Activated CD4-positive, CD25-positive, alpha-beta regulatory T cell treated with anti-CD3 and anti-CD28 coated beads, Interleukin-2, amount 50 U/mL, for 72 hours (primary cell): ENCODE data around the gene CCNJL.
"Not testable (repeated sequence)": the region's sequence is repeated elsewhere in the genome, so short reads cannot be mapped to it uniquely, and the experiment has no call there.

Experiments used
- DNase-seq: peaks from one replicate; pipeline ENCODE4 v3.0.0; 2021

The CCNJL gene, protein sequence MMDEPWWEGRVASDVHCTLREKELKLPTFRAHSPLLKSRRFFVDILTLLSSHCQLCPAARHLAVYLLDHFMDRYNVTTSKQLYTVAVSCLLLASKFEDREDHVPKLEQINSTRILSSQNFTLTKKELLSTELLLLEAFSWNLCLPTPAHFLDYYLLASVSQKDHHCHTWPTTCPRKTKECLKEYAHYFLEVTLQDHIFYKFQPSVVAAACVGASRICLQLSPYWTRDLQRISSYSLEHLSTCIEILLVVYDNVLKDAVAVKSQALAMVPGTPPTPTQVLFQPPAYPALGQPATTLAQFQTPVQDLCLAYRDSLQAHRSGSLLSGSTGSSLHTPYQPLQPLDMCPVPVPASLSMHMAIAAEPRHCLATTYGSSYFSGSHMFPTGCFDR

DNA sequence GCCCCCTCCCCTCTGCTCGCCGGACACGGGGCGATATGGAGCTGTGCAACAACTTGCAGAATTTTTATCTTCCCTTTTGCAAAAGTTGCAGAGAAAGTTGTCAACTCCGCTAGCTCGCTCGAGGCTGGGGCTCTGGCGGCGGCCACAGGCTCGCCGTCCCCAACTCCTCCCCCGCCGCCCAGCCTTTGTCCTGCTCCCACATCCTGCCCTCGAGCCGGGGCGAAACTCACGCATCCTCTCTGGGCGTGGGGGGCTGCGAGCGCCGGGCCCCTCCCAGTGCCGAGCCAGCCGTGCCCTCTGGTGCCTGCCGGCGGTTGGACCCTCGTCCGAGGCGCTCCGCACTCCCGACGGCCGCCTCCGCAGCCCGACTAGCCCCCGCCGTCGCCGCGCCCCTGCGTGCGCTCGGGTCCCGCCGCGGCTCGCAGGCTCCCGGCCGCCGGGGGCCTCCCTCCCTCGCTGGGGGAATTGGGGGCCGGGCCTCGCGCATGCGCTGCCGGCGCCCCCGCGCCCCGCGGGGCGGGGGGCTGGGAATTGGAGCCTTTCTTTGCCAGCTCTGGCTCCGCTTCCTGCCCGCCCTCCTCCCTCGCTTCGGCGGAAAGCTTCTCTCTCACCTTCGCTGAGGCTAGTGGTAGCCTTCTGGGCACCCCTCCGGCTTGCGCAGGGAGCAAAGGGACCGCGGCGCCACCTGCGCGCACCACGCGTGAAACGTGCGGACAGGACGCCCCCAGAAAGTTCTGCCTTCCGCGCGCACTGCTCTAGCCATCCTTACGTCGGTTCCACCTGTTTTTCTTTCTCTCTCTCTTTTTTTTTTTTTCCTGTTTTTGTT, at the start of gene CCNJL:
Gene CCNJL (minus strand): TSS at position 431 of the 826 bp plus-strand sequence. CDS start 641 bp downstream, outside the sequence.
- no peak for DNase-seq

DNA sequence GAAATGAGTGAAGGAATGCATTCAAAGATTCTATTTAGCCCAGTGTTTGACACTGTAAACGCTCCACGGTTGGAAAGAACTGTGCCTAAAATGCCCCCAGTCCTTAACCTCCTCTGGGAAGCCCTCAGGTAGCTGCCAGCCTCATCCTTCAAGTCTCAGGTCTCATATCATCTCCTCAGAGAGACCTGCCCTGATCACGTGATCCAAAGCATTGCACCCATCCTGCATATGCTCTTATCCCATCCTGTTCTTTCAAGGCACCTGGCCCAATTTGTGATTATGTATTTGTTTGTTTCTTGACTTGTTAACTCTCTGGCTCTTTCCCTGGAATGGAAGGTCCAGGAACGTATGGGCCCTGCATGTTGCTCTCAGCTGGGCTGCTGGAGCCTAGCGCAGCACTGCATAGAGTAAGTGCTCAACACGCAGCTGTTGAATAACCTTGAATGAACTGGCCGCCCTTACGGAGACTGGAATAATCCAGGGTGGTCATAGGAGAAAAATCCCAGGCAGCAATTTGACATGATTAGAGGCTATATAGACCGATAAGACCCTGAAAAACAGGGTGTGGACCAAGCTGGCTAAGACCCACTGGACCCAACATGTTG, 49.4 kb upstream of the CCNJL start:
- no peak for DNase-seq

DNA sequence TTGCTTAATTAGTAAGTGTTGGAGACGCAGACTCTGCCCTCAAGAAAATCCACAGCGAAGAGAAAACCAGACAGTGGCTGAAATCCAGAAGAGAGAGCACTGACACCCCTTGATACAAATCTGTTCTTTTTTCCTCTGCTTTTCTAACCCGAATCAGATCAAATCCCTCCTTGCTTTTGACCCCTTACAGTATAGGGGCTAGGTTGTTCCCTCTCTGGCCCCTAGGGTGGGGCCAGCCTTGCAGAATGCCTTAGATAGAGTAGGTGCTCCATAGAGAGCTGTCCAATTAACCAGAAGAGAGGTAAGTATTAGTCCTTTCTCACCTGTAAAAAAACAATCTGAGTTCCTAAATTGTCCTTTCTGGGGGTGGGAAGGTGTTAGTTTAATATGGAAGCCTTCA, 47.9 kb upstream of the CCNJL start:
- DNase-seq, result no peak

DNA sequence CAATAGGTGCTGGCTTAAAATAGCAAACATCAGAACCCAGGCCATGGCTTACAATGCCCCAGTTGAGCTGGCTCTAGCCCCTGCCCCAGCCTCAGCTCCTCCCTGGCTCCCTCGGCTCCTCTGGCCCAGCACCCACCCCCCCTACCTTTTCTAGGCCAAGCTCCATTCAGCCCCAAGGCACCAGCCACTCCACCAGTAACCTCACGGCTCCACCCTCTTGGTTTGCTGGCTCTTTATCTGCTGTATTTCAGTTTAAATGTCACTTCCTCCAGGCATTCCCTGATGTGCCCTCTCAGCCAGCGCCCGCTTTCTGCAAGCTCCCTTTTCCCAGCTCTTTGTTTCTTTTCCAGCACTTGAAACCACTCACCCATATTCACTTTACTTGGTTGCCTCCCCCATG, 47.5 kb upstream of the CCNJL start:
- DNase-seq, result no peak

DNA sequence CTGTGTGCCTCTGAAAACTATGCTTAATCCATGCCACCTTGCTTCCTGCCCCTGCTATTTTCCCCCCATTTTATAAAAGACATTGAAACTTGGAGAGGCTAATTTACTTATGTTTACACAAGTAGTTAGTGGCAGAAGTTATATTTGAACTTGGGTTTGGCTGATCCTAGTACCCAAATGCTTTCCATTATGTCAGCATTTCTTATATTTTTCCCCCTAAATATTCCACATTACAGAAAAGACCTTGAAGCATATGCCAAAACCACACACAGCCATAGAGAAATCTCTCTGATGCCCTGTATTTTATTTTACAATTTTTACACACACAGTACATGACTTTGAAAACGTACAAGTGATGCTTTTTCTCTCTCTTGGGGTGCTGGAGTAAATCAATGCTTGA, 46.9 kb upstream of the CCNJL start:
- no peak for DNase-seq

DNA sequence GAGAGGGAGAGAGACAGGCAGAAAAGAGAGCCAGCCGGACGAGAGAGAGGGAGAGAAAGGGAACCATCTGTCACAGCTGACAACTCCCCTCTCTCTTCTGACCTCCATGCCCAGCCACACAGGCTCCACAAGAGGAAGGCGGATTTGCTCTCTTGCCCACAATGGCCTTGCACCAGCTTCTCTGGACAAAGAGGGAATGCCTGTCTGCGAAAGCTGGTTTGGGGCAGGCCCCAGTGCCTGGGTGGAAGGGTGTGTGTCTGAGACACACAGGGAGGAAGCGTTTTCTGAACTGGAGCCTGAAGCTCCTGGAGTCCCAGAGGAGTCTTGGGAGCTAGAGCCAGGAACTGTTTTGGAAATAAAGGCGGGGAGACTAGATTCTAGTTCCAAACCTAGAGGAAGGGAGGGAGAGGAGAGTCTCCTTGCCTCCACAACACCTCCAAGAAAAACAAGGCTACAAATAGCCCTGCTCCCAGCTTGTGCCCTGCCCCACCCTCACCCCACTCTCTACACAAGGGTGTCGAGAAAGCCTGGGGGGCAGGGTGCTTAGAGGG, 45.6 kb upstream of the CCNJL start:
- no peak for DNase-seq

DNA sequence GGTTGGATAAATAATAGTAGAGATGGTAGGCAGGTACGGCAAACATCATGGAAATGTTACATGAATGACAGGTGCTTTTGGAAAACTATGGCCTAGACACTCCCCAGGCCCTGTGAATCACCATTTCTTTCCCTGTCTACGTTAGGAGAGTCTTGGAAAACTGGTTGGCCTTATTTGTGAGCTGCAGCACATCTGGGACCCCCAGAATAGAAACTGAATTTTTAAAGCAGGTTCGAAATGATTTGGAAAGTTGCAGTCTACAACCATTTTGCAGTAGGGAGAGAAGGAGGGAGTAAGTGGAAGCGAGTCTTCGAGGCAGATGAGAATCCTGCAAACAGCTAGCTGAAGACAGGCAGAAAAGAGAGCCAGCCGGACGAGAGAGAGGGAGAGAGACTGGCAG, 45.0 kb upstream of the CCNJL start:
- DNase-seq, result no peak

DNA sequence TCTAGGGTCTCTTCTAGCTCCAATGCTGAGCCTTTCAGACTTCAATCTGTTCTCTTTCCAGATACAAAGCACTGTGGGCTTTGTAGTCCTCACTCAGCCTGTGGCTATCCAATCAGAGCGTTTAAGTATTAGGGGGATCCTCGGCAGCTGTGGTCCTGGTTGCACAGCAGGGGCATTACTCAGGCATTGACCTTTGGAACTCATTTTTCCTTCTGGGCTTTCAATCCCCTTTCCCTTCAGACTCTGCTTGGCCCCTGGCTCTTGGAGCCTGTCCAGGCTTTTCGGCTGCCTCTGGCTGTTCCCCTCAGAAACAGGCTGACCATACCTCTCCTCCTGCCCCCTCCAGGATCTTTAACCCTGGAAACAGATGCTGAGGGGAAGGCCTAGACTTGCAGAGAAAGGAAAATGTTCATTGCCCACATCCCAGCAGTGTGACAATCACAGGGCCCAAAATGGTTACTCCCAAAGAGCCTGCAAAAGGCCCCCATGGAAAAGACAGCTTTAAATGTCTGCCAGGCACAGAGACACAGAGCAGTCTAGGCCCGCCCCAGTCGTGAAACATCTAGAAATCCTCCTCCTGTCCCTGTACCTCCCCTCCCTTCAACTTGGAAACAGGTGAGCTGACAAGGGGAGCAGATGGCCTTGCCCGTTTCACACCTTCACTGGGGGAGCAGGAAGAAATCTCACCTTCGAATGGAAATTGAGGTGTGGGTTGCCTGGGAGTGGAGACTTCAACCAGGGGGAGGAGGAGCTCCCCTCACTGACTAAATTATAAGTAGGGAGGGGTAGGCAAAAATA, 44.4 kb upstream of the CCNJL start:
- DNase-seq, result no peak

DNA sequence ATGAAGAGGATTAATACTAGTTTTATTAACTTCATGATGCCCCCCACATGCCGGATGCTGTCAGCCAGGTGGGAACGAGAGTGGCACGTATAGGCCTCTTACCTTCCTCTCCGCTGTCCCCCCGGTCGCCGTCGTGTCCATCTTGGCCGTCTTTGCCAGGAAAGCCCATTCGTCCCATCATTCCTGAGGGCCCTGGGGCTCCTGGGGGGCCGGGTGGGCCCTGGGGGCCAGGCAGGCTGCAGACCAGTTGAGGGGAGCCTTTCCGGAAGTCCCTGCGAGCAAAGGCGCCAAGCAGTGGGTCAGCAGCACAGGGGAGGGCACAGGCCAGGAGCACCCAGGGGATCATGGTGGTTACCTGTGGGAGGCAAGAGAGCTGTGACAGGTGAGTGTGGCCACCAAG, 42.3 kb upstream of the CCNJL start:
- DNase-seq, result no peak

DNA sequence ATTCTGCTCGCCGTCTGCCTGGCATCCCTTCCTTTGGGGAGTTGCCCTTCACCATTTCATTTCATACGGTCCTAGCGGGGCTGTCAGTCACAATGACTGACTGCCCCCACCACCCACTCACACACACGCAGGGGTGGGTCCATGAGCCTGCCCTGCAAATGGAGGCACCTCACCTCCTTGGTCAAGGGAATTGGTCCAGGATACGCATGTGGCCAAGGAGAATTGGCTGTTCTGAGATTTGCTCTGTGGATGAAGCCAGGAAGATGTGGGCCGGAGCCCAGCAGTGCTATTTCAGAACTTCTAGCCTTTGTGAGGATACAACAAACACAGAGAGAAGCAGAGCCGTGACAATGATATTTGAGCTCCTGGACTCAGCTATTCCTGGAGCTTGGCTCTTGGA, 41.0 kb upstream of the CCNJL start:
- DNase-seq, result no peak

DNA sequence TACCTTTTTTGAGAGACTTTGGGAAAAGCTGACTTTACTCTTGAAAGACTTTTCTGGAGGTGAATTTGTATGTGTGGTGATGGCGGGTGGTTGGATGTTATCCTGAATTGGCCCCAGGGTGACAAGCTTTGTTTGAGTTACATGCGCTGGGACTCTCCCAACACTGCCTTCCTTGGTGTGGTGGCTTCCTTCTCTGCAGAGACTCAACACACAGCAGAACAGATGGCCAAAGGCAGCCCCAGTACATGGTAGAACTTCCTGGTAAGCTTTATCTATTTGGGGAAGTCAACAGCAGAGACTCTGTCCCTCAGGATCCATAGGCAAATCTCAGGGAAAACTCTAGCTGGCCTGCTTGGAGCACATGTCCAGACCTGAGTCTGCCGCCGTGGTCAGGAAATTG, 39.9 kb upstream of the CCNJL start:
- DNase-seq, result no peak

DNA sequence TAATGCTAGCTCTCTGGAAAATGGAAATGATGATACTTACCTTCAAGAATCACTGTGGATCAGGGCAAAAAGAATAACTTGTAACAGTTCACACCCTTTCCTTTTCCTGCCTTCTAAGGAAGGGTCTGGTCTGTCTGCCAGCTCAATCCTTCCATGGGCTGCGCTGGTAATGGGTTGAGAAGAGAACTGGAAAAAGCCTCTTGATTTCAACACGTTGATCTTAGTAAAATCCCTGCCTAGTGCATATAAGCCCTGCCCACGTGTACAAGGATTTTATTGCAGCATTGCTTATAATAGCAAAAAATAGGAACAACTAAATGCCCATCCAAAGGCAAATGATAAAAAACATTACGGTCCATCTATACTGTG, 37.6 kb upstream of the CCNJL start:
- no peak for DNase-seq

DNA sequence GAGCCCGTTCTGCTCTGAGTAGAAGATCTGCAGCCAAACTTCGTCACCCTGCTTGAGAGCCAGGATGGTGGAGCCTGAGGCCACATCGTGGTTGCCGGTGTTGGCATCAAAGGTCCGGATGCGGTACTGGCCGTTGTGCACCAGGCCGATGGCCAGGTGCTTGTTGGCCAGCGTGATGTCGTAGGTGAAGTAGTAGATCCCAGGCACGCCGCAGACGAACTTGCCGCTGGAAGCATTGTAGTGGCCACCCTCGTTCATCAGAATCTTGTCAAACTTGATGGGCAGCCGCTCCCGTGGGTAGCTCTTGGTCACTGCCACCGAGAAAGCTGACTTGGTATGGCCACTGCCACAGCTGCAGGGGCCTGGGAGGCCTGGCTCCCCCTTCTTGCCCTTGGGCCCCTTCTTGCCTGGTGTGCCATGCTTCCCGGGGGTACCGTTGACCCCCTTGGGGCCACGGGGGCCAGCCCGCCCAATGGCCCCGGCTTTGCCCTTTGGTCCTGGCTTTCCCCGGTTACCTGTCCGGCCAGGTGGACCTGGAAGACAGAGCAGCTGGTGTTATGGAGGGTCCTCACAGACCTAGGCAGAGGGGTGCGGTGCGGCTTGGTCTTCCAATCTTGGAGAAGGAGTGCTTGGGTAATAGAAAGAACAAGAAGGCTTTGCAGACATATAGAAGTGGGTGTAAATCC, 37.0 kb upstream of the CCNJL start:
- DNase-seq, result no peak

DNA sequence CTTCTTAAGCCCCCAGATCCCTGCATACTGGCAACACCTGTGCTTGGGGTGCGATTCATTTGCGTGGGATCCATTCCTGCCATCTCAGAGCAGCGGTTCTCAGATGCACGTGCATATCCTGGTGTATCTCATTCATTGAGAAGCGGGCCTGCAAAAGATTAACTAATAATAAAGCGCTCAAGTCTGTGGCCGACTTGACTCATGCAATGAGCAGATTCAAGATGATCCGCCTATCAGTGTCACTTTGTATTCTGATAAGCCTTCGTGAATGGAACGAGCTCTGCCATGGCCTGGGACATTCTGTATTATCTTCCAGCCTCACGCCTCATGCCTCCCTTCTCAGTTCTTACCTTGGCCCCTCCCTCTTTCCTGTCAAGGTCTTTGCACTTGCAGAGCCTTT, 35.7 kb upstream of the CCNJL start:
- no peak for DNase-seq

DNA sequence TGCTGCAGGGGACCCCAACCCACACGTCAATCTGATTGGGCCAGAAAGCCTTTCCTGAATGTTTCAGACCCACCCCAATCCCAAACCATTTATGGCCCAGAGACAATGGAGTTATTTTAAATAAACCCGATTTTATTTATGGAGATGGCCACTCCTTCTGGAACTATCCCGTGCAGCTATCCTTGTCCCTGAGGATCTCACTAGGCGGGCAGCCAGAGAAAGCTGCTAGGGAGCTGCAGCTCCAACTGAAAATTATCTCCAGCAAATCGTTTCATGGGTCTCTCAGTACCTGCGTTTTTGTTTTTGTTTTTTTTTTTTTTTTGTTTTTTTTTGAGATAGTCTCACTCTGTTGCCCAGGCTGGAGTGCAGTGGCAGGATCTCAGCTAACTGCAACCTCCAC, 35.1 kb upstream of the CCNJL start:
- DNase-seq, result no peak

DNA sequence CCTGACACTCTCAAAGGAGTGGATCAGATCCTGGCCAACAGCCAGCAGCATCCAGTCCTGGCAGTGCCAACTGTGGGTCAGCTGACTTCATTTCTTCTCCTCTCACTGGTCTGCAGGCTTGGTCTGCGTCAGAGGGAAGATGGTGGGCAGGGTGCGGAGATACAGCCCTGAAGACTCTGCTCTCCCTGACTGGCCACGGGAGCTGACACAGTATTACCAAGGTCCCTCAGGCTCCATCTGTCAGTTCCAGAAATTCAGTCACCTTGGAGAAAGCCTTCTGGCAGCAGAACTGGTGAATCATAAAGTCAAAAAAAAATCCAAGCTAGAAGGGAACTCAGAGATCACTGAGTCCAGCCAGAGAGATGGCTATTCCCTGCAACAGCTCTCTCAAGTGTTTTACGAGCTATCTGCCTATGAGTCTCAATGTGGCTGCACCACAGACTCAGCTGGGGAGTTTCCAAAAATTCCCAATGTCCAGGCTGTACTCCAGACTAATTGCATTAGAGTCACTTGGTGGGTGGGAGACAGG, 30.1 kb upstream of the CCNJL start:
- DNase-seq, result no peak

DNA sequence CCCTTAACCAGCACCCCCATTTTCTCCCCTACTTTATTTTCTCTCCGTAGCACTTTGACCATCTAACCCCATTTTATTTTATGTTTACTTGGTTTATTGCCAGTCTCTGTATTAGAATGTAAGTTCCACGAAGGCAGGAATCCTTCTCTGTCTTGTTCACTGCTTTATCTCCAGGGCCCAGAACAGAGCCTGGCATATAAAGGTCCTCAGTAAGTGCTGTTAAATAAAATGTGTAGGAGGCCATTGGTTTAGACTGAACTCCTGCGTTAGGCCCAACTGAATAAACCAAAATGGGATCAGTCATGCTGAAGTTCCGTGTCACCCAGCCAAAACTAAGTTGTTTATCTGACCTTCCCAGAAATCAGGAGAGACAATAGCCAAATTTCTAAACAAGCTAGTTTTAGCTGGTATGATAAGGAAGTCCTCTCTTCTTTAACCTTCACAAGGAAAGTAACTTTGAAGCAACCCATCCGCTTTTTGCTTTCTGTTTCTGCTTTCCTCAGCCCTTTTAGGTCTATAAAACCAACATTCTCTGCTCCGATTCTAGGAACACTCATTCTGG, 29.0 kb upstream of the CCNJL start:
- DNase-seq, result no peak

DNA sequence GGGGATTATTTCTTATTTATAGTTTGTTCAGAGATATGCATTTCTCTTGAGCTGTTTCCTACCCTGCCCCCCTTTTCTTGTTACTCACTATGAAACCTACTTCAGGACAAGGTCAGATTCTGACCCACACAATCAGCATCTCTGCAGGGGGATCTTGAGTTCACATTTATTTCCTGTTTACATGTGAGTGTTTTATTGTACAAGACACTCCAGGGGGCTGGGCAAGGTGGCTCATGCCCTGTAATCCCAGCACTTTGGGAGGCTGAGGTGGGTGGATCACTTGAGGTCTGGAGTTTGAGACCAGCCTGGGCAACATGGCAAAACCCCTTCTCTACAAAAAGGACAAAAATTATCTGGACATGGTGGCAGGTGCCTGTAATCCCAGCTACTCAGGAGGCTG, 28.1 kb upstream of the CCNJL start:
- not testable (repeated sequence) for DNase-seq

DNA sequence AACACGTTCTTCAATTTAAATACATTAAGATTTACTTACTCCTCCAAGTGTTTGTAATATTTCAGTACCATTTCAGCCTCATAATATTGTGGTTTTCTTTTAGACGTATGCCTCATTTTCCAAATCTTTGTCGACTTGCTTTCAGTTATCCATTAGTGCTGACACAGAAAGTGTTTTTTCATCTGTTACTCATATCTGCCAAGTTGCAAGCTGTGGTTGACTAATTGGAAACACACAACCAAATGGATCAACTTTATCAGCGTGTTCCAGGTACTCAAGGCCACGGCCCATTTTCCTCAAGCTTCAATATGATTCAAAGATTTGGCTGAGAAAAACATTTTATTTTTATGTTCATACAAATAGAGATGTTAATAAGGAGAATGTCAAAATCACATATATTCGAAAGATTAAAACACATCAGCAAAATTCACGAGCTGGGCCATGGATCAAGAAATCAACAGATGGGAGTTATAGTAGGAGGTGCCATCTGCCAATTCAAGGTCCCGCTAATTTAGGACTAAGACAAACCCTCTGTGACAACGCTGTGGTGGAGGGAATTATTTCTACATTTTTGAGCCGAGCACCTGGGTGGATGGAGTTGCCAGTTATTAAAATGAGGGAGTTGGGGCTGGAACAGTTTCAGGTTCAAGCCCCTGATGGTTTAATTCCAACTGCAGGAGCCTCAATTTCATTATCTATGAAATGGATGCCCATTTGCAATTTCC, 27.2 kb upstream of the CCNJL start:
- no peak for DNase-seq

DNA sequence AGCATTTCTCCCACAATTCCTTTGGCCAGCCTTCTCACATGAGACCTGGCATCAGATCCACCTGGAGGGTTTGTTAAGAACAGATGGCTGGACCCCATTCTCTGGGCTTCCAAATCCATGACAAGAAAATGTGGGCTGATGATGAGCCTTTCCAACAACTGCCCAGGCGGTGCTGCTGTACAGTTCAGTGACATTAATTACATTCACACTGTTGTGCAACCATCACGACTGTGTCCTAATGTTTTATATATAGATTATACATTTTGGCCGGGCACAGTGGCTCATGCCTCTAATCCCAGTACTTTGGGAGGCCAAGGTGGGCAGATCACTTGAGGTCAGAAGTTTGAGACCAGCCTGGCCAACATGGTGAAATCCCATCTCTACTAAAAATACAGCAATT, 22.4 kb upstream of the CCNJL start:
- not testable (repeated sequence) for DNase-seq

DNA sequence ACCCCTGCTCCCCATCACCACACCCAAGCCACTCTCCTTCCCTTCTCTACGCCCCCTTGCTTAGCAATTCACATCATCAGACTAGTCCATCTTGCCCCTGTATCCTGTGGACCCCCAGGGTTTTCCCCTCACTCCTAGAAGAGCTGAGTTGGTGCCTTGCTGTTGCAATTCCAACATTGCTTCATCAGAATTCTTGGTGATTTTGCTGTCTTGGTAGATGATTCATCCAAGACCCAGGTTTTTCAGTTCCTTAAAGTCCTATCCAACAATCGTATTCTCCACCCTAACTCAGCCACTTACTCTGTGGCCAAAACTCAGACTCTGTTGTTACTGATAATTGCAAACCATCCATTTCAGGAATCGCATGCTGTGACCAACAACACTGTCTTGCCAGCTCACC, 21.4 kb upstream of the CCNJL start:
- no peak for DNase-seq
